NCI-H1417 (cell line): ENCODE results near the gene MMP1.
A peak's percentile ranks its signal among the peaks of the same experiment; 100 is the strongest.

ENCODE experiments used
- DNase-seq, 3 experiments: peaks; one replicate each; lab custom pipeline; 2025; lab: John Stamatoyannopoulos, UW

The MMP1 gene

GRCh38 chr11:102806296-102806695, 8.3 kb upstream of the MMP1 start:
- no peak for DNase-seq

GRCh38 chr11:102802341-102802740, 4.4 kb upstream of the MMP1 start:
- DNase-seq = no peak

GRCh38 chr11:102800767-102801166, 2.8 kb upstream of the MMP1 start:
- DNase-seq = no peak

- no peak for DNase-seq
Measured at GRCh38 chr11:102799681-102800340, 1.9 kb upstream of the MMP1 start.

- peak in 2 of 3 experiments; percentile 16 to 22 for DNase-seq
Measured at GRCh38 chr11:102794382-102794781, 3.6 kb downstream of the MMP1 start.

- no peak for DNase-seq
Measured at GRCh38 chr11:102793677-102794290, 4.2 kb downstream of the MMP1 start.

- DNase-seq = no peak
Measured at GRCh38 chr11:102792604-102793003, 5.4 kb downstream of the MMP1 start.

- no peak for DNase-seq
Measured at GRCh38 chr11:102791271-102792036, 6.5 kb downstream of the MMP1 start.

GRCh38 chr11:102788334-102788995, 9.5 kb downstream of the MMP1 start:
- no peak for DNase-seq

- no peak for DNase-seq
Measured at GRCh38 chr11:102784380-102784779, 13.6 kb downstream of the MMP1 start.

GRCh38 chr11:102783720-102784119, 14.2 kb downstream of the MMP1 start:
- peak in 2 of 3 experiments; percentile 91 to 99 for DNase-seq

- no peak for DNase-seq
Measured at GRCh38 chr11:102783016-102783415, 14.9 kb downstream of the MMP1 start.

- DNase-seq = no peak
Measured at GRCh38 chr11:102781676-102782075, 16.3 kb downstream of the MMP1 start.

- peak; percentile 41 to 93 (median 62) for DNase-seq
Measured at GRCh38 chr11:102780491-102780918, 17.5 kb downstream of the MMP1 start, which contains the start of gene MMP10. Gene MMP10, minus strand, starts transcription at chr11:102780628. Its CDS starts 37 bp downstream, at chr11:102780591.

- DNase-seq = no peak
Measured at GRCh38 chr11:102776454-102776853, 21.5 kb downstream of the MMP1 start.

GRCh38 chr11:102773386-102773785, 24.6 kb downstream of the MMP1 start:
- DNase-seq = no peak

- DNase-seq = no peak
Measured at GRCh38 chr11:102771351-102771750, 26.6 kb downstream of the MMP1 start.

GRCh38 chr11:102770191-102770590, 27.8 kb downstream of the MMP1 start:
- DNase-seq = no peak

- DNase-seq = no peak
Measured at GRCh38 chr11:102767800-102768199, 30.2 kb downstream of the MMP1 start.

- no peak for DNase-seq
Measured at GRCh38 chr11:102763440-102763839, 34.5 kb downstream of the MMP1 start.

- DNase-seq = no peak
Measured at GRCh38 chr11:102762361-102762767, 35.6 kb downstream of the MMP1 start.

GRCh38 chr11:102761646-102762238, 36.2 kb downstream of the MMP1 start:
- DNase-seq = no peak
